SK-N-SH (cell line): Measurements from ENCODE around the gene CCDC40.

Experiments
- CTCF ChIP-seq: fragments of 200-600 bp; sonication (generic); IDR thresholded peaks from 2 replicates; pipeline ENCODE4 v1.6.1; 2017; ENCODE audit warnings: antibody characterized with exemption, mild to moderate bottlenecking, moderate library complexity
- EP300 ChIP-seq, 2 experiments: IDR thresholded peaks; 2 replicates each; pipeline versions ENCODE4 v1.4.0 to v1.6.1; 2012; ENCODE audit warnings: borderline replicate concordance in 1 of 2, low read depth in 1 of 2, low read length in 1 of 2
- GABPA ChIP-seq: IDR thresholded peaks from 2 replicates; pipeline ENCODE4 v1.4.0; 2012; ENCODE audit warnings: low read depth, mild to moderate bottlenecking
- MAX ChIP-seq: IDR thresholded peaks from 2 replicates; pipeline ENCODE4 v1.4.0; 2012; ENCODE audit warnings: low read depth
- USF1 ChIP-seq: IDR thresholded peaks from 2 replicates; pipeline ENCODE4 v1.4.0; 2012; ENCODE audit warnings: low read depth, borderline replicate concordance
- ZBTB33 ChIP-seq: IDR thresholded peaks from 2 replicates; pipeline ENCODE4 v1.4.0; 2012; ENCODE audit warnings: low read depth, borderline replicate concordance

- TF ChIP-seq CTCF (no peak), MAX (no peak), EP300 (IDR thresholded peaks at IDR 0.05; ENCODE audit: borderline replicate concordance in 1 of 2, low read depth in 1 of 2, low read length in 1 of 2) (no peak), USF1 (no peak), GABPA (no peak), ZBTB33 (no peak)
Measured at GRCh38 chr17:80017226-80018010, 19.0 kb upstream of the CCDC40 start.
